Raji (cell line): ENCODE measurements around the gene ITGBL1.

ENCODE experiments used
- POLR2A ChIP-seq: IDR thresholded peaks from 2 replicates; pipeline ENCODE4 v1.6.1; 2011; ENCODE audit warnings: low read depth, low read length, control low read depth; ENCODE audit not compliant: insufficient read depth

Gene ITGBL1

GRCh38 chr13:101739382-101740178 lies 287.1 kb downstream of the ITGBL1 start:
- TF ChIP-seq POLR2A, result no peak

DNA sequence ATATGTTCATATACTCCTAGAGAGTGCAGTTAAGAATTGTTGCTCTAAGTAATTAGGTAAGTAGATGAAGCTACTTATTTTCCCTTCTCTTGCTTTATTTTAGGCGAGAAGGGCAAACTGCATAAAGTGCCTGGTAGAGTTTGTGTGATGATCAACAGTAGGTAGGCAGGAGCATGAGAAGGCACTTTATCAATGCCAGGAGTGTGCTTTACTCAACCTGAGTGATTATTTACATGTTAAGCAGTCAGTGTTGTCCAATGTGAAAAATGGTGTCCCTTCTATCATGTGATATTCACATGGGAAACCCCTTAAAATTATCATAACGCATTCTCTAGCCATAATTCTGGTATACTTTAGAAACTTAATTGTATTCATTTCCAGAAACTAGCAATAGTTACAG lies 294.0 kb downstream of the ITGBL1 start:
- TF ChIP-seq POLR2A, result no peak

GRCh38 chr13:101747039-101747438 lies 294.6 kb downstream of the ITGBL1 start:
- no peak for TF ChIP-seq POLR2A

DNA sequence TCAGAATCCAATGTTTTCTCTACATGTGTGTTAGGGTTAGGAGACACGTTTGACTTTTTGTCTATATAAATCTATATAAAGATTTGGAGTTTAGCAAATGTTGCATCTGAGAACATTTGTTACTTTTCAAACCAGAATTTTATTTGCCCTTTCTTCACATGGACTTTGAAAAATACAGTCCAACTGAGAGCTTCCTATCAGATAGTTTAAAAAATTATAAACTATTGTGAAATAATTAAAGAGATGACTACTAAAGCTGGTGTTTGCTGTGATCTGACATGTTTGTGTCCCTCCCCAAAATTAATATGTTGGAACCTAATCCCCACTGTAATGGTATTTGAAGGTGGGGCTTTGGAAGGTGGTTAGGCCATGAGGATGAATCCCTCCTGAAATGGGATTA lies 297.1 kb downstream of the ITGBL1 start:
- TF ChIP-seq POLR2A, result no peak

- TF ChIP-seq POLR2A, result no peak
Measured at GRCh38 chr13:101751488-101751887, 299.0 kb downstream of the ITGBL1 start.

DNA sequence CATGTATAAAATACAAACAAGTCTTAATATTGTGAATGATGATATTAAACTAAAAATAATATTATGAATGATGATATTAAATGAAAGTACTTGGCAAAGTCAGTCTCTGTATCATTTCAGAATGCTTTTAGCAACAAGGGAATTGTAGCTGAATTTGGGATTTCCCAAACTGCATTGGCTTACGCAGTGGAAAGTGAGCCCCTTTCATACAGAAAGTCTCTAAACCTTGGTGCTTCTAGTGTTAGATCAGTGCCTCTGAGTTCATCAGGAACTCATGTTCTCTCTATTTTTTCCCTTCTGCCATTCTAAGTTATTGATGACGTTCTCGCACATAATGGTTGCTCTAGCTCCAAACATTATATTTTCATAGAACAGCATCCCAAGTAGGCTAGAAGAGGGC lies 300.0 kb downstream of the ITGBL1 start:
- TF ChIP-seq POLR2A, result no peak

DNA sequence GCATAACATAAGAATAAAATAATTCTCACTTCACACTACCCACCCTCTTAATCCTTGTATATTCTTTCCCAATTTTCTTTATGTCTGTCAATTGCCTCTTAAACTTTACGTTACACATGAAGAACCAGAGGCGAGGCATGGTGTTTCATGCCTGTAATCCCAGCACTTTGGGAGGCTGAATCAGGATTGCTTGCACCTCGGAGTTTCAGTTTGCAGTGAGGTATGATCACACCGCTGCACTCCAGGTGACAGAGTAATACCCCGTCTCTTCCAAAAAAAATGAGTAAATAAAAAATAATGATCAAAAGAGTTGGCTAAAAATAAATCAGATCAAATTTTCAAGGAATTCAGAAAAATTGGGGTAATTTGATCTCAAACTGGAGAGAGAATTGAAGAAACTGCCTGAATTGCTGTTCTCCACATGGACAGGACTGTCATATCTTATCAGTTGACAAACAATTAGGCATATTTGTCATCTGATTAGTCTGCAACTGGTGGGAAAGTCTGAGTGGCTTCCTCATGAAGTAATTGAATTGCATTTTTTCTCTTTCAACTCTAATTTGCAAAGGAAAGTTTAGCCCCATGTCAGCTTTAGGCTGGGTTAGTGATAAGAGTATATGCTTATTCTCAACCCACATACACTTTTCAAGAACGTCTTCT lies 302.9 kb downstream of the ITGBL1 start:
- no peak for TF ChIP-seq POLR2A

GRCh38 chr13:101757446-101758039 lies 305.1 kb downstream of the ITGBL1 start:
- TF ChIP-seq POLR2A, result no peak

- no peak for TF ChIP-seq POLR2A
Measured at GRCh38 chr13:101763191-101763590, 310.7 kb downstream of the ITGBL1 start.
